ENCODE measurements around the gene PLXNB2.

The PLXNB2 gene

GRCh38 chr22:50244420-50245213, 62.8 kb downstream of the PLXNB2 start, which contains the start of gene TUBGCP6:
Gene TUBGCP6, minus strand, starts transcription at chr22:50245023. Its CDS starts 564 bp downstream, at chr22:50244459.
- peak; percentile 95 for DNase-seq (ENCODE audit: low spot score)
- TF ChIP-seq CTCF (IDR thresholded peaks at IDR 0.05; ENCODE audit: extremely low read depth, missing control alignments): no peak

DNA sequence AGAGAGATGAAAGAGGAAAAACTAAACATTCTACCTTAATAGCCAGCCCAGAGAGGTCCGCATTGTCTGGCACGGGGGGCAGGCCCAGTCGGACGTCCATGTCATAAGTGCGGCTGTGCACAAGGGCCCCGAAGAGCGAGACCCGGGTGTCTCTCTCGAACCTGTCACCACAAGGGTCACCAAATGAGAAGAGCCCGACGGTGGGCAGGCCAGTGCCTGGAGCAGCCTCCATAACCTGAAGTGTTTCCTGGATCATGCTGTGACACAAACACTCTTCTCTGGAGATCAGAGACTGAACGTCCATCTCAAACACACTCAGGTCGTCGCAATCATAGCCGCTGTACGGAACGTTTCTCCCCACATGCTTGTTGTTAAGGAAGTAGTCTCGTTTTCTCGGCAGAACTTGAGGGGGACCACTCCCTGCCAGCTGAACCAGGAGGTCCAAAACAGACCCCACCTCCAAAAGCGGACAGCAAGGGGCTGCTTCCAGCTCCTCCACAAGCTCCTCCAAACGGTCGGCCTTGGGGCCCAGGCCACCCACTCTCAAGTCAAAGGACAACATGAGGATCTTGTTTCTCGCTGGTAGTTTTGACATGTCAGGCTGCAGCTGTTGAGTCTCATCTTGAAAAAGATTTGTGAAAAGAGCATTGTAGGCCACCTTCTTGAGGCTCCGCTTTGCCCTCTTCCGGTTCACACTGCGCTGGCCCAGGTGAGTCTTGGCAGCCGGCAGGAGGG, 63.6 kb downstream of the PLXNB2 start:
- no peak for TF ChIP-seq CTCF (IDR thresholded peaks at IDR 0.05; ENCODE audit: extremely low read depth, missing control alignments)
- no peak for DNase-seq (ENCODE audit: low spot score)

DNA sequence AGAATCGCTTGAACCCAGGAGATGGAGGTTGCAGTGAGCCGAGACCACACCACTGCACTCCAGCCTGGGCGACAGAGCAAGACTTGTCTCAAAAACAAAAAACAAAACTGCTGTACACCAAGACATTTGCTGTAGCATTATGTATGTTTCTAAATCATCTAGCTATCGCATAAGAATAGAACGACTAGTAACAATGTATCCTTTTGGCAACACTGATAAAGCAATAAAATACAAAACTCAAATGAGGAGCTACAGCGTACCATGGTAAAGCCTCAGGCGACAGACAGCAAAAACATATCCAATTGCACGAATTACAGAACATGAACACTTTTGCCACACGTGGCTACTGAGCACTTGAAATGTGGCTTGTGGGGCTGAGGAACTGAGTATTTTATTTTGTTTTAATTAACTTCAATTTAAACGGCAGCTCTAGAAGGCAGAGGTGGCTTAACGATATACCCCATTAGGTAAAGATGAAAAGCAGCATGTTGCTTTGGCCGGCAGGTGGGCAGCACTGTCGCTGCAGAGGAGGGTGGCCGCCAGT, 65.0 kb downstream of the PLXNB2 start:
- no peak for DNase-seq (ENCODE audit: low spot score)
- TF ChIP-seq CTCF (IDR thresholded peaks at IDR 0.05; ENCODE audit: extremely low read depth, missing control alignments): no peak

DNA sequence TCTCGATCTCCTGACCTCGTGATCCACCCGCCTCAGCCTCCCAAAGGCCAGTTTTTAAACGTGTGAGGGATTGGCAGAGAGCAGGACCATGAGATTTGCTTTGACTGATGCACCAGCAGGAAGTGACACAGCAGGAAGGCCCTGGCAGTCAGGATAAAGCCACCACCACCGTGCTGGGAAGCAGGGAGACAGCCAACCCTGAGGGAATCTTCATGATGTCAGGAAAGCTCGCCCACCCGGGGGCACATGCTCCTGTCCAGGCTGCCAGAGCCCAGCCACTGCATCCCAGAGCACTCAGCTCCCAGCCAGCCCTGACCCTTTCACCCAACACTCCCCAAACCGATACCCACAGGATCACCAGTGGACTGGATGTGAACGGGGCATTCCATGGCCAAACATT, 68.7 kb downstream of the PLXNB2 start:
- TF ChIP-seq CTCF (IDR thresholded peaks at IDR 0.05; ENCODE audit: extremely low read depth, missing control alignments): no peak
- DNase-seq (ENCODE audit: low spot score): no peak

- peak; percentile 29 for TF ChIP-seq CTCF (IDR thresholded peaks at IDR 0.05; ENCODE audit: extremely low read depth, missing control alignments)
- no peak for DNase-seq (ENCODE audit: low spot score)
Observed at GRCh38 chr22:50236731-50237409, 70.6 kb downstream of the PLXNB2 start.

DNA sequence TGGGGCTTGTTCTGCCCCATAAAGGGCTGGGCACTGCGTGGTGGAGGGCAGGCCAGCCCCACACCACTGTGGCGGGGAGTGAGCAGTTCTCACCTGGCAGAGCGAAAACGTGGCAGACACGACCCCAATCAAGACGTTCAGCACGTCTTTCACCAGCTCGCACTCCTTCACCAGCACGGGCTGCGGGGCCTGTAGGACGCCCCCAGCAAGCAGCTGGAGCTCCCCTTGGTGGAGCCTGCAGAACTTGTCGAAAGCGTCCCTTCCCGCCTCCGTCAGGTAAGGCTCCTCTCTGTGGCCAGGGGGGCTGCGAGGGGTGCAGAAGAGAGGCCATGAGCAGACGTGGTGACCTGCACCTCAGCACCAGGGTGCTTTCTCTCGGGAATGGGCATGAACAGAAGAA, 74.2 kb downstream of the PLXNB2 start:
- no peak for TF ChIP-seq CTCF (IDR thresholded peaks at IDR 0.05; ENCODE audit: extremely low read depth, missing control alignments)

More for the DNA sequence above, 74.2 kb downstream of the PLXNB2 start:
- DNase-seq (ENCODE audit: low spot score): no peak
